ENCODE data around the gene FANCC.
A peak's percentile ranks its signal among the peaks of the same experiment; 100 is the strongest.

GRCh38 chr9:95181226-95181818 is 136.2 kb downstream of the FANCC start:
- no peak for TF ChIP-seq POLR2A (IDR thresholded peaks at IDR 0.05)
- TF ChIP-seq CTCF (IDR thresholded peaks at IDR 0.05): peak in 4 of 6 experiments; percentile 20 to 58 (median 52)
